CD14-positive monocyte (primary cell): ENCODE data around the gene HDAC6. TPM values are rescaled to one million over a fixed set of nuclear protein-coding genes. Genes with fewer than 3 reads are reported as not detected.

ENCODE experiments used
- DNase-seq, 3 donors: peaks; one replicate each; pipeline ENCODE4 v3.0.0-alpha.2; 2011 to 2022
- H2AFZ ChIP-seq: 2 replicates; pipeline ENCODE4 v1.6.0; 2012; ENCODE audit warnings: mild to moderate bottlenecking, low read depth, low read length, inconsistent platforms; ENCODE audit not compliant: insufficient read depth, poor library complexity, severe bottlenecking
- H3K27ac ChIP-seq, 2 donors: 1 replicate in 1 of 2; 2 replicates in 1 of 2; pipeline ENCODE4 v1.5.1; 2012 to 2013; ENCODE audit warnings: low read length in 2 of 2, control low read depth in 1 of 2, inconsistent platforms in 1 of 2, low read depth in 1 of 2, mild to moderate bottlenecking in 1 of 2
- H3K27me3 ChIP-seq, 2 donors: one replicate each; pipeline versions ENCODE4 v1.6.0 to v1.6.1; 2011 to 2013; ENCODE audit warnings: low read length in 2 of 2; ENCODE audit not compliant: control insufficient read depth in 2 of 2, insufficient read depth in 2 of 2
- H3K36me3 ChIP-seq, 2 donors: replicated peaks in 1 of 2; 1 replicate in 1 of 2; 2 replicates in 1 of 2; pipeline versions ENCODE4 v1.5.1 to v1.6.1; 2012 to 2013; ENCODE audit warnings: low read length in 2 of 2, control low read depth in 1 of 2, inconsistent platforms in 1 of 2, mild to moderate bottlenecking in 1 of 2; ENCODE audit not compliant: insufficient read depth in 2 of 2, control insufficient read depth in 1 of 2
- H3K4me1 ChIP-seq, 2 donors: 1 replicate in 1 of 2; 2 replicates in 1 of 2; pipeline versions ENCODE4 v1.5.1 to v1.6.1; 2012 to 2013; ENCODE audit warnings: low read length in 2 of 2, control low read depth in 1 of 2, inconsistent platforms in 1 of 2, mild to moderate bottlenecking in 1 of 2, moderate library complexity in 1 of 2; ENCODE audit not compliant: insufficient read depth in 2 of 2, control insufficient read depth in 1 of 2
- H3K4me2 ChIP-seq: replicated peaks from 2 replicates; pipeline ENCODE3; 2012; ENCODE audit warnings: low read length, moderate library complexity, mild to moderate bottlenecking; ENCODE audit not compliant: poor library complexity, severe bottlenecking; ENCODE audit errors: extremely low read depth
- H3K4me3 ChIP-seq, 3 experiments: fragments of 200-600 bp in 1 of 3; sonication (generic) in 1 of 3; replicated peaks in 1 of 3; 1 replicate in 2 of 3; 2 replicates in 1 of 3; pipeline ENCODE4 v1.5.1; 2011 to 2013; ENCODE audit warnings: low read length in 3 of 3, mild to moderate bottlenecking in 3 of 3, control low read depth in 2 of 3, low read depth in 2 of 3, inconsistent platforms in 1 of 3, moderate library complexity in 1 of 3
- H3K79me2 ChIP-seq: 2 replicates; pipeline ENCODE4 v1.6.0; 2012; ENCODE audit warnings: mild to moderate bottlenecking, control low read depth, inconsistent platforms, low read length, moderate library complexity; ENCODE audit not compliant: insufficient read depth
- H3K9ac ChIP-seq: 2 replicates; pipeline ENCODE4 v1.6.0; 2017; ENCODE audit warnings: low read length, mild to moderate bottlenecking; ENCODE audit not compliant: insufficient read depth, poor library complexity, severe bottlenecking
- H3K9me3 ChIP-seq, 2 donors: replicated peaks in 1 of 2; 1 replicate in 1 of 2; 2 replicates in 1 of 2; pipeline versions ENCODE4 v1.5.1 to v1.6.1; 2012 to 2013; ENCODE audit warnings: low read length in 2 of 2, control low read depth in 1 of 2; ENCODE audit not compliant: control insufficient read depth in 1 of 2, insufficient read depth in 1 of 2
- H4K20me1 ChIP-seq: 2 replicates; pipeline ENCODE4 v1.6.0; 2012; ENCODE audit warnings: mild to moderate bottlenecking, low read length, control low read depth, moderate library complexity; ENCODE audit not compliant: insufficient read depth
- H3K27ac Mint-ChIP-seq, 7 donors: one replicate each; pipeline ENCODE4 v1.8.0; 2020; ENCODE audit warnings: mild to moderate bottlenecking in 7 of 7, mixed read lengths in 7 of 7, moderate library complexity in 6 of 7, inconsistent platforms in 2 of 7
- H3K27me3 Mint-ChIP-seq, 3 donors: one replicate each; pipeline ENCODE4 v1.8.0; 2021 to 2022; ENCODE audit warnings: low read depth in 3 of 3, mild to moderate bottlenecking in 3 of 3, mixed read lengths in 3 of 3, moderate library complexity in 3 of 3, inconsistent platforms in 1 of 3
- H3K36me3 Mint-ChIP-seq, 2 donors: one replicate each; pipeline ENCODE4 v1.8.0; 2020; ENCODE audit warnings: mixed read lengths in 2 of 2, inconsistent platforms in 1 of 2, mild to moderate bottlenecking in 1 of 2
- H3K4me1 Mint-ChIP-seq: one replicate; pipeline ENCODE4 v1.8.0; 2020; ENCODE audit warnings: mild to moderate bottlenecking, mixed read lengths
- H3K4me3 Mint-ChIP-seq, 2 donors: one replicate each; pipeline ENCODE4 v1.8.0; 2020; ENCODE audit warnings: mild to moderate bottlenecking in 2 of 2, mixed read lengths in 2 of 2, moderate library complexity in 1 of 2
- H3K9me3 Mint-ChIP-seq, 7 donors: one replicate each; pipeline ENCODE4 v1.8.0; 2020 to 2022; ENCODE audit warnings: mixed read lengths in 7 of 7, mild to moderate bottlenecking in 6 of 7, moderate library complexity in 6 of 7, inconsistent platforms in 2 of 7
- WGBS: methylation state at CpG from one replicate; pipeline ENCODE4 v1.1.5; 2013; ENCODE audit warnings: missing lambda C conversion rate; ENCODE audit not compliant: insufficient coverage; 5-methylcytosine and 5-hydroxymethylcytosine counted together
- intact Hi-C, 2 donors: fragments of 100-400 bp; cut with micrococcal nuclease; formaldehyde crosslinking; loops; one replicate each; pipeline versions ENCODE4 v1.15.0 to v1.15.1; 2023
- polyA plus RNA-seq, 3 donors: library from polyadenylated mRNA; depleted of rRNA in 1 of 3; unstranded in 2 of 3; stranded (reverse) in 1 of 3; fragments of 300-500 nt in 2 of 3; fragments of >200 nt in 1 of 3; fragmentation: Illumina TruSeq in 2 of 3; gene quantifications; 1 replicate in 2 of 3; 2 replicates in 1 of 3; pipeline ENCODE4 v1.2.3, GENCODE V29; 2012 to 2021
- TF ChIP-seq, protein P1 (sequence below): fragments of 200-600 bp; IDR thresholded peaks from one replicate; pipeline ENCODE4 v1.8.0; 2022; ENCODE audit warnings: antibody characterized with exemption, mild to moderate bottlenecking

Gene HDAC6
- polyA plus RNA-seq, 3 donors: 12.7 to 67.0 (median 19.7) TPM

GRCh38 chrX:48782795-48783194 is 19.1 kb upstream of the HDAC6 start:
- H3K79me2 ChIP-seq: no peaks in the 10 kb centered on the region
- no peaks in the 10 kb centered on the region for H3K27me3 ChIP-seq
- no peaks in the 10 kb centered on the region for H3K36me3 ChIP-seq
- no peak overlapping the region for H3K9ac ChIP-seq
- no peak overlapping the region for H3K4me3 Mint-ChIP-seq
- TF ChIP-seq, protein P1, sequence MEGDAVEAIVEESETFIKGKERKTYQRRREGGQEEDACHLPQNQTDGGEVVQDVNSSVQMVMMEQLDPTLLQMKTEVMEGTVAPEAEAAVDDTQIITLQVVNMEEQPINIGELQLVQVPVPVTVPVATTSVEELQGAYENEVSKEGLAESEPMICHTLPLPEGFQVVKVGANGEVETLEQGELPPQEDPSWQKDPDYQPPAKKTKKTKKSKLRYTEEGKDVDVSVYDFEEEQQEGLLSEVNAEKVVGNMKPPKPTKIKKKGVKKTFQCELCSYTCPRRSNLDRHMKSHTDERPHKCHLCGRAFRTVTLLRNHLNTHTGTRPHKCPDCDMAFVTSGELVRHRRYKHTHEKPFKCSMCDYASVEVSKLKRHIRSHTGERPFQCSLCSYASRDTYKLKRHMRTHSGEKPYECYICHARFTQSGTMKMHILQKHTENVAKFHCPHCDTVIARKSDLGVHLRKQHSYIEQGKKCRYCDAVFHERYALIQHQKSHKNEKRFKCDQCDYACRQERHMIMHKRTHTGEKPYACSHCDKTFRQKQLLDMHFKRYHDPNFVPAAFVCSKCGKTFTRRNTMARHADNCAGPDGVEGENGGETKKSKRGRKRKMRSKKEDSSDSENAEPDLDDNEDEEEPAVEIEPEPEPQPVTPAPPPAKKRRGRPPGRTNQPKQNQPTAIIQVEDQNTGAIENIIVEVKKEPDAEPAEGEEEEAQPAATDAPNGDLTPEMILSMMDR: no peak
- H2AFZ ChIP-seq: no peak overlapping the region
- no peaks in the 10 kb centered on the region for H3K4me1 ChIP-seq
- no peaks in the 10 kb centered on the region for H4K20me1 ChIP-seq
- no peak for DNase-seq
- H3K9me3 Mint-ChIP-seq: peaks cover 0 to 4% (median 0%) of the 10 kb centered on the region in 7 donors
- WGBS: no CpG with 5 or more reads among the region's 13 CpGs
- H3K4me2 ChIP-seq: no peak overlapping the region
- no peaks in the 10 kb centered on the region for H3K36me3 Mint-ChIP-seq
- intact Hi-C loops: no loop called here
- no peaks in the 10 kb centered on the region for H3K4me1 Mint-ChIP-seq
- H3K9me3 ChIP-seq: no peaks in the 10 kb centered on the region
- H3K27me3 Mint-ChIP-seq: peaks cover 1 to 11% (median 2%) of the 10 kb centered on the region in 3 donors
- no peak overlapping the region for H3K27ac ChIP-seq
- H3K4me3 ChIP-seq: no peak overlapping the region
- H3K27ac Mint-ChIP-seq: no peak overlapping the region

DNA sequence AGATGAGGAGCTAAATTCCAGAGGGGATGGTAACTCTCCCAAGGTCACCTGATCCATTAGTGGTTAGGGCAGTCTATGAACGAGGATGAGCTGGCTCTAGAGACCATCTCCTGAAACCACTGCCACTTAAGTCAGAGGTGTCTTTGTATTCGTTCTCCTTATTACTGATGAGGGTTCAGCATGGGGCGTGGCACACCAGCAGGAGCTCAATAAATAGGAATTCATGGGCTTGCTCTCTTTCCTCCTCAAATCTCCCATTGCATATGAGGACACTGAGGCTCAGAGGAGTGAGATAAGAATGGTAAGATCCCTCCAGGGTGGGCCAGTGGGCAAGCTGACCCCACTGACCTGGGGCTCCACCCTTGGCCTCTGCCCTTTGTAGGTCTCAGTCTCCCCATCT is 17.1 kb upstream of the HDAC6 start:
- Histone ChIP-seq H2AFZ (no peak overlapping the region), H3K27me3 (no peaks in the 10 kb centered on the region), H3K9me3 (no peaks in the 10 kb centered on the region), H3K4me3 (no peak overlapping the region), H3K27ac (no peak overlapping the region), H3K36me3 (no peaks in the 10 kb centered on the region), H3K4me1 (peaks cover 0 to 4% of the 10 kb centered on the region in 2 donors), H3K9ac (no peak overlapping the region), H3K79me2 (no peaks in the 10 kb centered on the region), H4K20me1 (no peaks in the 10 kb centered on the region), H3K4me2 (no peak overlapping the region)
- intact Hi-C loops: no loop called here
- peaks cover 5% of the 10 kb centered on the region for H3K4me1 Mint-ChIP-seq
- H3K36me3 Mint-ChIP-seq: no peaks in the 10 kb centered on the region
- no peak overlapping the region for H3K4me3 Mint-ChIP-seq
- WGBS: no CpG with 5 or more reads among the region's 3 CpGs
- TF ChIP-seq, protein P1: no peak
- no peak for DNase-seq
- peaks cover 0 to 4% (median 0%) of the 10 kb centered on the region in 7 donors for H3K9me3 Mint-ChIP-seq
- H3K27me3 Mint-ChIP-seq: peaks cover 2 to 11% (median 3%) of the 10 kb centered on the region in 3 donors
- no peak overlapping the region for H3K27ac Mint-ChIP-seq
